GM12864 (cell line): Measurements from ENCODE around the gene GPX3.

Experiments used
- DNase-seq: peaks from one replicate; pipeline ENCODE4 v3.0.0-alpha.2; 2011; ENCODE audit warnings: low read depth
- H3K4me3 ChIP-seq: 2 replicates; pipeline ENCODE4 v1.5.1; 2011; ENCODE audit warnings: mild to moderate bottlenecking, low read depth, low read length, control low read depth
- TF ChIP-seq, protein P1 (sequence below): IDR thresholded peaks from 2 replicates; pipeline ENCODE4 v1.5.1; 2011; ENCODE audit warnings: low read depth, mild to moderate bottlenecking, moderate library complexity, low read length, control low read depth, inconsistent platforms; ENCODE audit errors: missing control alignments

The GPX3 gene

DNA sequence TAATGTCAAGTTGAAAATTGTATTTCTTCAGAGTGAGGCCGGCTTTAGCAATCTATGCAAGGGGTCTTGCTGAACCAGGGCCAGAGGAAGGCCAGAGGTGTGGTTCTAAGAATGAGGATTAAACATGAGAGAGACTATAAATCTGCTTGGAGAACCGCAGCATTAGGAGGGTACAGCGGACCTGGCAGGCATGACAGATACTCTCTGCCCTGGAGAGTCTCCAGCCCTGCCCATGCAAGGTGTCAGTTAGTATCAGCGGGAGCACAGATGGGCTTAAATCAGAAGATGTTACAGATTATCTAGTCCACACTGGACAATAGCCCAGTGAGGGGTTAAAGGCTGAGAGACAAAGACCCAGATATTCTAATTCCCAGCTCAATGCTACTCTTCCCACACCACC is 11.5 kb upstream of the GPX3 start:
- DNase-seq = no peak
- TF ChIP-seq, protein P1, sequence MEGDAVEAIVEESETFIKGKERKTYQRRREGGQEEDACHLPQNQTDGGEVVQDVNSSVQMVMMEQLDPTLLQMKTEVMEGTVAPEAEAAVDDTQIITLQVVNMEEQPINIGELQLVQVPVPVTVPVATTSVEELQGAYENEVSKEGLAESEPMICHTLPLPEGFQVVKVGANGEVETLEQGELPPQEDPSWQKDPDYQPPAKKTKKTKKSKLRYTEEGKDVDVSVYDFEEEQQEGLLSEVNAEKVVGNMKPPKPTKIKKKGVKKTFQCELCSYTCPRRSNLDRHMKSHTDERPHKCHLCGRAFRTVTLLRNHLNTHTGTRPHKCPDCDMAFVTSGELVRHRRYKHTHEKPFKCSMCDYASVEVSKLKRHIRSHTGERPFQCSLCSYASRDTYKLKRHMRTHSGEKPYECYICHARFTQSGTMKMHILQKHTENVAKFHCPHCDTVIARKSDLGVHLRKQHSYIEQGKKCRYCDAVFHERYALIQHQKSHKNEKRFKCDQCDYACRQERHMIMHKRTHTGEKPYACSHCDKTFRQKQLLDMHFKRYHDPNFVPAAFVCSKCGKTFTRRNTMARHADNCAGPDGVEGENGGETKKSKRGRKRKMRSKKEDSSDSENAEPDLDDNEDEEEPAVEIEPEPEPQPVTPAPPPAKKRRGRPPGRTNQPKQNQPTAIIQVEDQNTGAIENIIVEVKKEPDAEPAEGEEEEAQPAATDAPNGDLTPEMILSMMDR = no peak
- H3K4me3 ChIP-seq = no peak overlapping the region

- TF ChIP-seq, protein P1 = no peak
- DNase-seq = no peak
- H3K4me3 ChIP-seq = no peak overlapping the region
Measured at GRCh38 chr5:151012862-151013261, 7.5 kb upstream of the GPX3 start.

DNA sequence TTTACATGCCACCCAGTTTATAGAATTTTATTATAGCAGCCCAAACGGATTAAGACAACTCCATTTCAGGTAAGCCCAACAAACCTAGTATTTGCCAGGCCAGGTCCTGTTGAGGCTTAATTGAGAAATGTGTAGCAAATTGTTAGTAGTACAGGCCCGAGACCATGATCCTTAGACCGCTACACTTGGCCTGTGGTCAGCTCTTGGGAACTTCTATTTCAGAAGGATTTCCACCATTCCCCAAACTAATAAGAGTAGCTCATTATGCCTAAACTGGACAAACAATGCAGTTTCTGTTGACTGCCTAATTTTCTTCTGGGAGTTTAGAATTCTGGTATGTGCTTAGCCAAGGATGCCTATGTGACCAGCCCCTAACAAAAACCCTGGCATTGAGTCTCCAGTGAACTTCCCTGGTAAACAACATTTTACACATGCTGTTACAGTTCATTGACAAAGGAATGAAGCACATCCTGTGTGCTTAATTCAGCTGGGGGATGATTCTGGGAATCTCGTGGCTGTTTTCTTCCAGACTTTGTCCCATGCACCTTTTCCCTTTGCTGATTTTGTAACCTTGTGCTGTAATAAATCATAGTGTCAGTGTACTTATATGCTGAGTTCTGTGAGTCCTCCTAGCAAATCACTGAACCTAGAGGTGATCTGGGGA is 5.6 kb upstream of the GPX3 start:
- no peak overlapping the region for H3K4me3 ChIP-seq
- TF ChIP-seq, protein P1 = no peak
- no peak for DNase-seq

DNA sequence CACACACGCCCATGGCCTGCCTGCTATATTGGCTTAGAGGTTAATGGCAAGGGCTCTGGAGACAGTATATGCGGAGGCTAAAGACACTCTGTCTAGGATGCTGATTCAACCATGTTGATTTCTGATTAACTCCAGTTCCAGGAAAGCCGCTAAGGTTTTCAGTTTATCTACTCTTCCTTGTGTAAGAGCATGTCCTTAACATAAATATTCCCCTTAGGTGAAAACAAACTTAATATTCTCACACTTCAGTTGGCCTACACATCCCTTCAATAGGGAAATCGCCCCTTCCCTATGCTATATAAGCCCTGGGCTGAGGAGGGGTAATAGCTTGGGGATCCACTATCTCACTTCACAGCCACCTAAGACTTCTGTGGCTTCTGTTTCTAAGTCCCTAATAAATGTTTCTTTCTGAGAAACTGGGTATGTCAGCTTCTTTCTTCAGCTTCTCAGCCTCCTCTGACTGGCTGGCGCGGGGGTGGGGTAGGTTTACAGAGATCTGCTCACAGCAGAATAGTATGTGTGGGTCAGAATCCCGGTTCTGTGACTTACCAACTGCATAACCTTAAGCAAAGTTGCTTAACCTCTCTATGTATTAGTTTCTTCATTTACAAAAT is 4.3 kb upstream of the GPX3 start:
- no peak overlapping the region for H3K4me3 ChIP-seq
- TF ChIP-seq, protein P1 = no peak
- no peak for DNase-seq

- H3K4me3 ChIP-seq = no peak overlapping the region
- no peak for DNase-seq
- TF ChIP-seq, protein P1 = no peak
Measured at GRCh38 chr5:151016700-151017099, 3.7 kb upstream of the GPX3 start.

- DNase-seq = no peak
- TF ChIP-seq, protein P1 = no peak
- no peak overlapping the region for H3K4me3 ChIP-seq
Measured at GRCh38 chr5:151017897-151018296, 2.5 kb upstream of the GPX3 start.

DNA sequence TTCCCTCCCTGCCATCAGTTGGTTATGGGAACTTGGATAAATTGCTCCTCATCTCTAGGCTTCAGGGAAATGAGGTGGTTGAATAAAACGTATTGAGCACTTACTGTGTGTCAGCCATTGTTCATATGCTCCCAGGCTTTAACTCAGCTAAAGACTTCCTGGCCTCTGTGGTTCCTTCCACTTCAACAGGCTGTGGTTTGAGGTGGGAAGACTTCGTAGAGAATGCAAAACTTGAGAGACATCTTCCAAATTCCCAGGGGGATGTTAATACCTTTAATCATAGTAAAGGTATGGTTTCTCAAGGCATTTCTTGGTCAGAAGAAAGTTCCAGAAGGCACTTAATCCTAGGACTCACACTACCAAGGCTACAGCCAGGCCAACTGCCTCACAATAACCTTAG is 1.5 kb upstream of the GPX3 start:
- TF ChIP-seq, protein P1 = no peak
- DNase-seq = no peak
- H3K4me3 ChIP-seq = no peak overlapping the region
